ENCODE data around the gene C5orf15. TPM values are rescaled to one million over a fixed set of nuclear protein-coding genes. Genes with fewer than 3 reads are reported as not detected.
"Not testable (repeated sequence)": the region's sequence is repeated elsewhere in the genome, so short reads cannot be mapped to it uniquely, and the experiment has no call there.

C5orf15 gene
- total RNA-seq, 1 donor from 2014 or later, result 120 TPM

DNA sequence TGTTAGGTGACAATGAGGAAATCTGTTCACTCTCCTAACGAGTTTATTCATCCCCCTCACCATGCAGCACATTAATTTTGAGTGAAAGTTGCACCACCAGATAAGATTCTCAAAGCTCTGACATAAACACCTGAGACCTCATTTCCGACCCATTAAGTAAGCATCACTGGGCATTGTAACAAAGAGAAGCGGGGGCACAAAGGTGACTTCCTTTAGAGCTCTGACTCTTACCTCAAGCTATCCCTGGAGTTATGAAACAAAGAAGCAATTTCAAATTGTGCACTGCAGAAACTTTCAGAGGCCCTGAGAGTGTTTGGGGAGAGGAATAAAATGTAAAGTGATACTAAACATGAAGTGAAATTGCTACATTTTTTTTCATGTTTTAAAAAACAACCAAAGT lies 29.5 kb downstream of the C5orf15 start:
- H3K9me3 ChIP-seq (ENCODE audit: low read depth), result no peaks in the 10 kb centered on the region
- no peak overlapping the region for H3K9ac ChIP-seq
- H3K4me1 ChIP-seq, result peaks cover 6% of the 10 kb centered on the region
- H3K4me1 Mint-ChIP-seq, result peaks cover 2% of the 10 kb centered on the region
- no peaks in the 10 kb centered on the region for H3K27me3 ChIP-seq
- no peak overlapping the region for H3K4me3 Mint-ChIP-seq
- H3F3A ChIP-seq (ENCODE audit: low read depth), result no peaks in the 10 kb centered on the region
- H4K20me1 ChIP-seq (ENCODE audit: low read depth), result no peaks in the 10 kb centered on the region
- TF ChIP-seq EZH2 (IDR thresholded peaks at IDR 0.05) (no peak), EZH2phosphoT487 (IDR thresholded peaks at IDR 0.05) (no peak)
- TF ChIP-seq, protein P1, sequence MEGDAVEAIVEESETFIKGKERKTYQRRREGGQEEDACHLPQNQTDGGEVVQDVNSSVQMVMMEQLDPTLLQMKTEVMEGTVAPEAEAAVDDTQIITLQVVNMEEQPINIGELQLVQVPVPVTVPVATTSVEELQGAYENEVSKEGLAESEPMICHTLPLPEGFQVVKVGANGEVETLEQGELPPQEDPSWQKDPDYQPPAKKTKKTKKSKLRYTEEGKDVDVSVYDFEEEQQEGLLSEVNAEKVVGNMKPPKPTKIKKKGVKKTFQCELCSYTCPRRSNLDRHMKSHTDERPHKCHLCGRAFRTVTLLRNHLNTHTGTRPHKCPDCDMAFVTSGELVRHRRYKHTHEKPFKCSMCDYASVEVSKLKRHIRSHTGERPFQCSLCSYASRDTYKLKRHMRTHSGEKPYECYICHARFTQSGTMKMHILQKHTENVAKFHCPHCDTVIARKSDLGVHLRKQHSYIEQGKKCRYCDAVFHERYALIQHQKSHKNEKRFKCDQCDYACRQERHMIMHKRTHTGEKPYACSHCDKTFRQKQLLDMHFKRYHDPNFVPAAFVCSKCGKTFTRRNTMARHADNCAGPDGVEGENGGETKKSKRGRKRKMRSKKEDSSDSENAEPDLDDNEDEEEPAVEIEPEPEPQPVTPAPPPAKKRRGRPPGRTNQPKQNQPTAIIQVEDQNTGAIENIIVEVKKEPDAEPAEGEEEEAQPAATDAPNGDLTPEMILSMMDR (IDR thresholded peaks at IDR 0.05), result no peak
- no peaks in the 10 kb centered on the region for H3K36me3 ChIP-seq
- no peak overlapping the region for H3K27ac ChIP-seq
- no peaks in the 10 kb centered on the region for H3K9me3 Mint-ChIP-seq
- H2AFZ ChIP-seq (replicated peaks), result no peak overlapping the region
- H3K27me3 Mint-ChIP-seq (ENCODE audit: insufficient read depth, low read depth), result no peaks in the 10 kb centered on the region
- no peak for DNase-seq (ENCODE audit: low spot score)
- H3K79me2 ChIP-seq (ENCODE audit: low read depth), result no peaks in the 10 kb centered on the region
- no peak overlapping the region for H3K27ac Mint-ChIP-seq
- H3K36me3 Mint-ChIP-seq, result no peaks in the 10 kb centered on the region
- H3K4me3 ChIP-seq, result no peak overlapping the region
- no peak overlapping the region for H3K4me2 ChIP-seq

DNA sequence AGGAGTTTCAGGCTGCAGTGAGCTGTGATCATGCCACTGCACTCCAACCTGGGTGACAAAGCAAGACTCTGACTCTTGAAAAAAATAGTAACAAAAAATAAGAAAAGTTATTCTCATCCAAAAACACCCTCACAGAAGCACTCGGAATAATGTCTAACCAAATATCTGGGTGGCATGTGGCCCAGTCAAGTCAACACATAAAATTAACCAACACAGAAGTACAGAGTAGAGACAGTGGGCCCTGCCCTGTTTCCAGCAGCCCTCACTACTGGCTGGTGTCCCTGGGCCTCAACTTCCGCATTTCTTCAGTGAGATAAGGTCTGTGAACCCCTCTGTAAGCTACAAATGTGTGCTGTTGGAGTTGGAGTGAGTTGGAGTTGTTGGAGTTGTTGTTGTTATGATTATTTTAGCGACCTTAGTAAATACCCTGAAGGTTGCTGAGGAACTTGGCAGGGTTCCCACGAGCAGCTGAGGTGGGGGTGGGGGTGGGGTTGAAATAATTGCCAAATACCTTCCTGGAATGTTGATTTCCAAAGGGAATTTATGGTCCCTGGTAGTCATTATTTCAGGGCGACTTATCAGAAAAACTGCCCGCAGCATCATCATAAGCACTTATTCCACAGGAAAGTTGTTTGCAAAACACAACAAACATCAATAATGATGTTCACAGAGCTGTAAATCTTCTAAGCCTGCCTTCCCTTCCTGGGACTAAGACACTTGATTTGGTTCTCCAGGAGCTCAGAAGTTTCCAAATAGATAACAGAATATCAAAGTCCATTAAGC lies 30.2 kb downstream of the C5orf15 start:
- Histone ChIP-seq H3K4me2 (no peak overlapping the region), H3K36me3 (no peaks in the 10 kb centered on the region), H3K79me2 (ENCODE audit: low read depth) (no peaks in the 10 kb centered on the region), H4K20me1 (ENCODE audit: low read depth) (no peaks in the 10 kb centered on the region), H3K9ac (no peak overlapping the region), H3K9me3 (ENCODE audit: low read depth) (no peaks in the 10 kb centered on the region), H3K27ac (no peak overlapping the region), H3K27me3 (no peaks in the 10 kb centered on the region), H3F3A (ENCODE audit: low read depth) (no peaks in the 10 kb centered on the region), H3K4me1 (peaks cover 6% of the 10 kb centered on the region), H2AFZ (replicated peaks) (no peak overlapping the region), H3K4me3 (no peak overlapping the region)
- no peak for DNase-seq (ENCODE audit: low spot score)
- H3K9me3 Mint-ChIP-seq, result no peaks in the 10 kb centered on the region
- H3K36me3 Mint-ChIP-seq, result no peaks in the 10 kb centered on the region
- H3K4me3 Mint-ChIP-seq, result no peak overlapping the region
- H3K27ac Mint-ChIP-seq, result no peak overlapping the region
- H3K4me1 Mint-ChIP-seq, result peaks cover 2% of the 10 kb centered on the region
- no peaks in the 10 kb centered on the region for H3K27me3 Mint-ChIP-seq (ENCODE audit: insufficient read depth, low read depth)
- TF ChIP-seq EZH2 (IDR thresholded peaks at IDR 0.05) (no peak), EZH2phosphoT487 (IDR thresholded peaks at IDR 0.05) (no peak)
- TF ChIP-seq, protein P1 (IDR thresholded peaks at IDR 0.05), result no peak

DNA sequence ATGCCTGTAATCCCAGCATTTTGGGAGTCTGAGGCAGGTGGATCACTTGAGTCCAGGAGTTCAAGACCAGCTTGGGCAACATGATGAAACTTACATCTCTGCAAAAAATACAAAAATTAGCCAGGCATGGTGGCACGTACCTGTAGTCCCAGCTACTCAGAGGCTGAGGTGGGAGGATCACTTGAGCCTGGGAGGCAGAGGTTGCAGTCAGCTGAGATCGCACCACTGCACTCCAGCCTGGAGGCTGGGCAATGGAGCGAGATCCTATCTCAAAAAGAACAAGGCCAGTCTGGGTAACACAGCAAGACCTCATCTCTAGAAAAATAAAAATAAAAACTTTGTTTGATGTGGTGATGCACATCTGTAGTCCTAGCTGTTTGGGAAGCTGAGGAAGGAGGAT lies 30.8 kb downstream of the C5orf15 start:
- H3F3A ChIP-seq (ENCODE audit: low read depth); H3K27me3 ChIP-seq; H3K36me3 ChIP-seq; H3K27ac Mint-ChIP-seq; H4K20me1 ChIP-seq (ENCODE audit: low read depth); H3K36me3 Mint-ChIP-seq; H3K27me3 Mint-ChIP-seq (ENCODE audit: insufficient read depth, low read depth); H3K9me3 ChIP-seq (ENCODE audit: low read depth); H3K4me2 ChIP-seq; H3K4me3 ChIP-seq; H3K4me3 Mint-ChIP-seq; H3K9ac ChIP-seq; H3K4me1 Mint-ChIP-seq; H2AFZ ChIP-seq (replicated peaks); H3K27ac ChIP-seq; H3K9me3 Mint-ChIP-seq; DNase-seq (ENCODE audit: low spot score); H3K79me2 ChIP-seq (ENCODE audit: low read depth); H3K4me1 ChIP-seq: not testable (repeated sequence)

DNA sequence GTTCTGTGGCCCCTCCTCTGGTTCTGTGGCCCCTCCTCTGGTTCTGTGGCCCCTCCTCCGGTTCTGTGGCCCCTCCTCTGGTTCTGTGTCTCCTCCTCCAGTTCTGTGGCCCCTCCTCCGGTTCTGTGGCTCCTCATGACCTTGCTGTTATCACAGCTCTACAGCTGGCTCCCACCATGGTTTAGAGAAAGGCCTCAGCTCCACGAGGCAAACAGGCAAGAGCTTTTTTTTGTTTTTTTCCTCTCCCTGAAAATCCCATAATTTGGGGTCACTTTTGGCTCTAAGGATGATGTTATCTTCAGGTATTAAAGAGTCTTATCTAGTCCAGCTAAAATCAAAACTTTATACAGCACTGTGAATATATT lies 31.8 kb downstream of the C5orf15 start:
- no peaks in the 10 kb centered on the region for H3K9me3 ChIP-seq (ENCODE audit: low read depth)
- no peak overlapping the region for H3K27ac Mint-ChIP-seq

DNA sequence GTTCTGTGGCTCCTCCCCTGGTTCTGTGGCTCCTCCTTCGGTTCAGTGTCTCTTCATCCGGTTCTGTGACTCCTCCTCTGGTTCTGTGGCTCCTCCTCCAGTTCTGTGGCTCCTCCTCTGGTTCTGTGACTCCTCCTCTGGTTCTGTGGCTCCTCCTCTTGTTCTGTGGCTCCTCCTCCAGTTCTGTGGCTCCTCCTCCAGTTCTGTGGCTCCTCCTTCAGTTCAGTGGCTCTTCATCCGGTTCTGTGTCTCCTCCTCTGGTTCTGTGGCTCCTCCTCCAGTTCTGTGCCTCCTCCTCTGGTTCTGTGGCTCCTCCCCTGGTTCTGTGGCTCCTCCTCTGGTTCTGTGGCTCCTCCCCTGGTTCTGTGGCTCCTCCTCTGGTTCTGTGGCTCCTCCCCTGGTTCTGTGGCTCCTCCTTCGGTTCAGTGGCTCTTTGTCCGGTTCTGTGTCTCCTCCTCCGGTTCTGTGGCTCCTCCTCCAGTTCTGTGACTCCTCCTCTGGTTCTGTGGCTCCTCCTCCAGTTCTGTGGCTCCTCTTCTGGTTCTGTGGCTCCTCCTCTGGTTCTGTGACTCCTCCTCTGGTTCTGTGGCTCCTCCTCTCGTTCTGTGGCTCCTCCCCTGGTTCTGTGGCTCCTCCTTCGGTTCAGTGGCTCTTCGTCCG lies 32.3 kb downstream of the C5orf15 start:
- H3K9me3 ChIP-seq (ENCODE audit: low read depth); H3K79me2 ChIP-seq (ENCODE audit: low read depth); H3K27ac ChIP-seq; DNase-seq (ENCODE audit: low spot score); H3K4me1 Mint-ChIP-seq; H3K36me3 Mint-ChIP-seq; H3K27me3 Mint-ChIP-seq (ENCODE audit: insufficient read depth, low read depth); H4K20me1 ChIP-seq (ENCODE audit: low read depth); H3K9me3 Mint-ChIP-seq; H3K27me3 ChIP-seq; H3K4me1 ChIP-seq; H3K36me3 ChIP-seq; H3K4me2 ChIP-seq; H3K27ac Mint-ChIP-seq; H2AFZ ChIP-seq (replicated peaks); H3K4me3 ChIP-seq; H3K9ac ChIP-seq; H3K4me3 Mint-ChIP-seq; H3F3A ChIP-seq (ENCODE audit: low read depth): not testable (repeated sequence)

More for the DNA sequence above, 31.8 kb downstream of the C5orf15 start:
- no peaks in the 10 kb centered on the region for H3K36me3 ChIP-seq
- Mint-ChIP-seq H3K27me3 (ENCODE audit: insufficient read depth, low read depth) (peaks cover 5% of the 10 kb centered on the region), H3K36me3 (no peaks in the 10 kb centered on the region), H3K4me1 (peaks cover 2% of the 10 kb centered on the region), H3K9me3 (no peaks in the 10 kb centered on the region), H3K4me3 (no peak overlapping the region)
- no peak overlapping the region for H3K27ac ChIP-seq
- peaks cover 6% of the 10 kb centered on the region for H3K4me1 ChIP-seq
- no peak overlapping the region for H3K4me3 ChIP-seq
- no peaks in the 10 kb centered on the region for H4K20me1 ChIP-seq (ENCODE audit: low read depth)
- H3K27me3 ChIP-seq, result no peaks in the 10 kb centered on the region
- H2AFZ ChIP-seq (replicated peaks), result no peak overlapping the region
- TF ChIP-seq EZH2 (IDR thresholded peaks at IDR 0.05) (no peak), EZH2phosphoT487 (IDR thresholded peaks at IDR 0.05) (no peak)
- TF ChIP-seq, protein P1 (IDR thresholded peaks at IDR 0.05), result no peak
- H3K4me2 ChIP-seq, result no peak overlapping the region
- H3F3A ChIP-seq (ENCODE audit: low read depth), result no peaks in the 10 kb centered on the region
- H3K79me2 ChIP-seq (ENCODE audit: low read depth), result no peaks in the 10 kb centered on the region
- H3K9ac ChIP-seq, result no peak overlapping the region
- DNase-seq (ENCODE audit: low spot score), result no peak
